HepG2 (cell line): ENCODE results near the gene C1S. TPM values are rescaled to one million over a fixed set of nuclear protein-coding genes. Genes with fewer than 3 reads are reported as not detected.

Source experiments
- ATAC-seq: fragments of 200-7000 bp; cut with Tn5 transposase; 3 replicates; pipeline ENCODE4 v1.9.1; 2020; ENCODE audit warnings: mild to moderate bottlenecking, moderate library complexity
- BruUV-seq: library from RNA; stranded (reverse); fragments of 400-500 nt; replicated peaks from 2 replicates; lab custom pipeline; 2021; lab: Mats Ljungman, UMichigan
- CTCF ChIA-PET: fragments of 300-600 bp; formaldehyde crosslinking; extraction: SDS; loops from one replicate; lab custom pipeline; 2021; ENCODE audit warnings: low total read pairs, inconsistent platforms, low intra/inter-chr PET ratio; lab: Yijun Ruan, JAX
- POLR2A ChIA-PET: fragments of 350-600 bp; sonication (Branson Sonifier 250); formaldehyde crosslinking; loops from one replicate; lab custom pipeline; 2020; ENCODE audit warnings: antibody characterized with exemption, inconsistent platforms; lab: Yijun Ruan, JAX
- DNase-seq: peaks from one replicate; pipeline ENCODE4 v3.0.0-alpha.2; 2015; ENCODE audit warnings: low spot score
- FAIRE-seq: peaks from 3 replicates; lab custom pipeline; 2011; peaks lifted over from hg19 to GRCh38; lab: Jason Lieb, UNC
- H2AFZ ChIP-seq: one replicate; pipeline ENCODE4 v1.6.1; 2011; ENCODE audit warnings: low read length, inconsistent platforms
- H3K27ac ChIP-seq: fragments of 300-600 bp; 3 replicates; pipeline ENCODE4 v1.8.0; 2011; ENCODE audit warnings: mixed run types, mild to moderate bottlenecking, mixed read lengths, low read length, inconsistent platforms; ENCODE audit not compliant: insufficient read depth; ENCODE audit errors: extremely low read length
- H3K27me3 ChIP-seq, 2 experiments: fragments of 200-600 bp in 1 of 2; 2 replicates in 1 of 2; 3 replicates in 1 of 2; pipeline versions ENCODE4 v1.6.0 to v1.8.0; 2011; ENCODE audit warnings: low read length in 2 of 2, mild to moderate bottlenecking in 2 of 2, moderate library complexity in 2 of 2, inconsistent platforms in 1 of 2; ENCODE audit not compliant: insufficient read depth in 2 of 2, control insufficient read depth in 1 of 2
- H3K36me3 ChIP-seq, 2 experiments: fragments of 200-600 bp in 1 of 2; replicated peaks in 1 of 2; 2 replicates in 1 of 2; 3 replicates in 1 of 2; pipeline versions ENCODE4 v1.5.1 to v1.8.0; 2011; ENCODE audit warnings: low read length in 2 of 2, inconsistent platforms in 1 of 2; ENCODE audit not compliant: insufficient read depth in 2 of 2, control insufficient read depth in 1 of 2
- H3K4me1 ChIP-seq: 2 replicates; pipeline ENCODE4 v1.5.1; 2012; ENCODE audit warnings: low read length, inconsistent platforms; ENCODE audit not compliant: insufficient read depth
- H3K4me2 ChIP-seq: 2 replicates; pipeline ENCODE4 v1.6.0; 2011; ENCODE audit warnings: low read depth, low read length, inconsistent platforms
- H3K4me3 ChIP-seq, 3 experiments: fragments of 200-600 bp in 1 of 3; sonication (generic), shearing (Covaris generic) in 1 of 3; replicated peaks in 1 of 3; 2 replicates each; pipeline ENCODE4 v1.5.1; 2011 to 2016; ENCODE audit warnings: low read length in 3 of 3, inconsistent platforms in 2 of 3, low read depth in 2 of 3, mild to moderate bottlenecking in 2 of 3, control low read depth in 1 of 3, mixed read lengths in 1 of 3; ENCODE audit not compliant: insufficient read depth in 1 of 3
- H3K79me2 ChIP-seq: one replicate; pipeline ENCODE4 v1.6.1; 2011; ENCODE audit warnings: low read length, inconsistent platforms; ENCODE audit not compliant: insufficient read depth
- H3K9ac ChIP-seq: 2 replicates; pipeline ENCODE4 v1.6.0; 2011; ENCODE audit warnings: mild to moderate bottlenecking, low read depth, low read length, inconsistent platforms; ENCODE audit not compliant: insufficient read depth
- H3K9me3 ChIP-seq: 2 replicates; pipeline ENCODE4 v1.5.1; 2012; ENCODE audit warnings: mild to moderate bottlenecking, low read length
- H4K20me1 ChIP-seq: 2 replicates; pipeline ENCODE4 v1.6.0; 2011; ENCODE audit warnings: inconsistent platforms, mild to moderate bottlenecking, low read length, moderate library complexity; ENCODE audit not compliant: insufficient read depth
- EEA1 ChIP-seq: sonication (generic); formaldehyde crosslinking; IDR thresholded peaks from 2 replicates; pipeline ENCODE4 v1.5.1; 2020; ENCODE audit warnings: mild to moderate bottlenecking, missing genetic modification reagents, borderline replicate concordance
- HNF4G ChIP-seq, 2 experiments: sonication (generic) in 1 of 2; formaldehyde crosslinking in 1 of 2; IDR thresholded peaks; 2 replicates each; pipeline versions ENCODE4 v1.4.0 to v1.6.1; 2011 to 2020; ENCODE audit warnings: borderline replicate concordance in 2 of 2, low read depth in 2 of 2, mild to moderate bottlenecking in 2 of 2, low read length in 1 of 2, missing genetic modification reagents in 1 of 2, moderate library complexity in 1 of 2
- ISX ChIP-seq: sonication (generic); formaldehyde crosslinking; conservative IDR thresholded peaks from 2 replicates; pipeline ENCODE4 v1.5.0; 2020; ENCODE audit warnings: missing genetic modification reagents
- ZKSCAN8 ChIP-seq: IDR thresholded peaks from 2 replicates; pipeline ENCODE4 v1.6.1; 2016; ENCODE audit warnings: borderline replicate concordance, missing genetic modification reagents, missing compliant biosample characterization
- ZNF253 ChIP-seq: sonication (generic); formaldehyde crosslinking; IDR thresholded peaks from 2 replicates; pipeline ENCODE4 v1.8.0; 2022; ENCODE audit warnings: mild to moderate bottlenecking, missing genetic modification reagents, borderline replicate concordance
- ZNF335 ChIP-seq: sonication (generic); formaldehyde crosslinking; IDR thresholded peaks from 2 replicates; pipeline ENCODE4 v1.4.0; 2020; ENCODE audit warnings: missing genetic modification reagents
- ZNF660 ChIP-seq: sonication (generic); formaldehyde crosslinking; IDR thresholded peaks from 2 replicates; pipeline ENCODE4 v1.5.1; 2020; ENCODE audit warnings: mild to moderate bottlenecking, low read depth, missing genetic modification reagents, borderline replicate concordance
- ZSCAN12 ChIP-seq: sonication (generic); formaldehyde crosslinking; IDR thresholded peaks from 2 replicates; pipeline ENCODE4 v1.9.0; 2021; ENCODE audit warnings: mild to moderate bottlenecking, missing genetic modification reagents
- WGBS: methylation state at CpG from one replicate; pipeline ENCODE4 v1.1.6; 2017; ENCODE audit warnings: low lambda C conversion rate; 5-methylcytosine and 5-hydroxymethylcytosine counted together
- in situ Hi-C: cut with HindIII; loops from 2 replicates; pipeline ENCODE4 v1.10.0; 2017; ENCODE audit warnings: low pct_unique_long_range_greater_than_20kb; ENCODE audit not compliant: extremely low pct_ligation_motif_present
- intact Hi-C: fragments of 100-400 bp; cut with micrococcal nuclease; formaldehyde crosslinking; loops from one replicate; pipeline ENCODE4 v1.10.0; 2022; ENCODE audit not compliant: unreplicated experiment
- polyA plus RNA-seq, 8 experiments: library from polyadenylated mRNA; depleted of rRNA in 3 of 8; stranded (reverse) in 7 of 8; unstranded in 1 of 8; fragments of >200 nt; fragmentation: Illumina TruSeq in 4 of 8; extraction: Trizol in 4 of 8; gene quantifications; 2 replicates each; pipeline versions ENCODE4 v1.2.1 to v1.2.3, GENCODE V29; 2011 to 2016; ENCODE audit warnings: low read depth in 4 of 8, missing spikeins in 1 of 8, mixed read lengths in 1 of 8; ENCODE audit not compliant: insufficient read depth in 1 of 8
- total RNA-seq, 5 experiments: library from RNA; depleted of rRNA; stranded (reverse); fragments of >200 nt; fragmentation: Illumina TruSeq; extraction: Trizol; gene quantifications; 2 replicates each; pipeline ENCODE4 v1.2.3, GENCODE V29; 2016; ENCODE audit warnings: low read depth in 1 of 5
- TF ChIP-seq, protein P1 (sequence below): sonication (generic); formaldehyde crosslinking; IDR thresholded peaks from 2 replicates; pipeline ENCODE4 v1.5.1; 2020; ENCODE audit warnings: missing genetic modification reagents, mild to moderate bottlenecking, borderline replicate concordance
- TF ChIP-seq, protein P2 (sequence below), 2 experiments: sonication (generic) in 1 of 2; formaldehyde crosslinking in 1 of 2; IDR thresholded peaks; 2 replicates each; pipeline versions ENCODE4 v1.4.0 to v1.6.1; 2018 to 2020; ENCODE audit warnings: missing genetic modification reagents in 2 of 2, borderline replicate concordance in 1 of 2, low read depth in 1 of 2, mild to moderate bottlenecking in 1 of 2, missing biosample characterization in 1 of 2
- TF ChIP-seq, protein P3 (sequence below): sonication (generic); formaldehyde crosslinking; IDR thresholded peaks from 2 replicates; pipeline ENCODE4 v1.4.0; 2020; ENCODE audit warnings: missing genetic modification reagents, borderline replicate concordance

Gene C1S
- total and polyA plus RNA-seq, 2 of the 13 experiments (the other 11 are each of a cell fraction or from before 2014, with no cell fraction given), result 14.5 to 18.2 TPM

DNA sequence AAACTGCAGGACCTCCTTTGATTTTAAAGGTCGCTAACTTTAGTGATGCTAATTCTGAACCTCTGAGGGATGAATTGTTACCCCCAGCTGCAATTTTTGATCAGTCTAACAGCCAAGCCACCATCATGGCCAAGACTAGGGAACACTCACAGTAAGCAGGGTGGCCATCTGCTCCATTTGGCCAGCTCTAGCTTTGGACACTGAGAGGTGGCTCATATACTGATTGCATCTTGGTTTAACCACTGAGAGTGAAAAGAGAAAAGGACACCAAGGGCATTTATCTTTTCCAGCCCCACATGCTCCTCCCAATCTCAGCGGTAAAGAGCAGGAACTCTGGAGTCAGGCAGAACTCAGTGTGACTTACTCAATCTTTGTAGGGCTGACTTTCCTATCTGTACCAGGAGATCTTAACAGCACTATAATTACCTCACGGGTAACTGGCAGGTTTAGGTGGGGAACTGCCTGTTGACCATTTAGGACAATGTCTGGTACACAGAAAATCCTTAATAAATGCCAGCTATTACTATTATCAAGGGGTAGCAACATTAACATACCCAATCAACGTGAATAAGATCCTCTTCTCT lies 48.4 kb upstream of the C1S start:
- Histone ChIP-seq H2AFZ (no peak overlapping the region), H3K27me3 (no peaks in the 10 kb centered on the region), H3K79me2 (peaks cover 29% of the 10 kb centered on the region), H3K27ac (no peak overlapping the region), H4K20me1 (no peaks in the 10 kb centered on the region; the same call in 1 of the 2 replicates), H3K4me2 (no peak overlapping the region), H3K9ac (no peak overlapping the region), H3K9me3 (no peaks in the 10 kb centered on the region), H3K4me3 (no peak overlapping the region), H3K36me3 (peaks cover 2 to 9% of the 10 kb centered on the region in 2 experiments; a peak in 4 of 5 replicates), H3K4me1 (peaks cover 29% of the 10 kb centered on the region)
- no TSS peak for BruUV-seq
- intact Hi-C loops, result no loop called here
- in situ Hi-C loops, result no loop called here
- DNase-seq (no peak), FAIRE-seq (no peak), ATAC-seq (no peak)
- ChIA-PET CTCF (no interaction called here), POLR2A (no interaction called here)
- TF ChIP-seq ZKSCAN8 (no peak), ZNF335 (CRISPR knock-in tag) (no peak), ZNF253 (CRISPR knock-in tag) (no peak), HNF4G (IDR thresholded peaks at IDR 0.05; ENCODE audit: borderline replicate concordance, low read depth, low read length) (no peak), HNF4G (CRISPR knock-in tag; IDR thresholded peaks at IDR 0.05; ENCODE audit: borderline replicate concordance, low read depth) (no peak), EEA1 (CRISPR knock-in tag) (no peak), ZSCAN12 (CRISPR knock-in tag) (no peak), ISX (no peak), ZNF660 (CRISPR knock-in tag) (no peak)
- TF ChIP-seq, protein P1, sequence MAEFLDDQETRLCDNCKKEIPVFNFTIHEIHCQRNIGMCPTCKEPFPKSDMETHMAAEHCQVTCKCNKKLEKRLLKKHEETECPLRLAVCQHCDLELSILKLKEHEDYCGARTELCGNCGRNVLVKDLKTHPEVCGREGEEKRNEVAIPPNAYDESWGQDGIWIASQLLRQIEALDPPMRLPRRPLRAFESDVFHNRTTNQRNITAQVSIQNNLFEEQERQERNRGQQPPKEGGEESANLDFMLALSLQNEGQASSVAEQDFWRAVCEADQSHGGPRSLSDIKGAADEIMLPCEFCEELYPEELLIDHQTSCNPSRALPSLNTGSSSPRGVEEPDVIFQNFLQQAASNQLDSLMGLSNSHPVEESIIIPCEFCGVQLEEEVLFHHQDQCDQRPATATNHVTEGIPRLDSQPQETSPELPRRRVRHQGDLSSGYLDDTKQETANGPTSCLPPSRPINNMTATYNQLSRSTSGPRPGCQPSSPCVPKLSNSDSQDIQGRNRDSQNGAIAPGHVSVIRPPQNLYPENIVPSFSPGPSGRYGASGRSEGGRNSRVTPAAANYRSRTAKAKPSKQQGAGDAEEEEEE (CRISPR knock-in tag), result no peak
- TF ChIP-seq, protein P2, sequence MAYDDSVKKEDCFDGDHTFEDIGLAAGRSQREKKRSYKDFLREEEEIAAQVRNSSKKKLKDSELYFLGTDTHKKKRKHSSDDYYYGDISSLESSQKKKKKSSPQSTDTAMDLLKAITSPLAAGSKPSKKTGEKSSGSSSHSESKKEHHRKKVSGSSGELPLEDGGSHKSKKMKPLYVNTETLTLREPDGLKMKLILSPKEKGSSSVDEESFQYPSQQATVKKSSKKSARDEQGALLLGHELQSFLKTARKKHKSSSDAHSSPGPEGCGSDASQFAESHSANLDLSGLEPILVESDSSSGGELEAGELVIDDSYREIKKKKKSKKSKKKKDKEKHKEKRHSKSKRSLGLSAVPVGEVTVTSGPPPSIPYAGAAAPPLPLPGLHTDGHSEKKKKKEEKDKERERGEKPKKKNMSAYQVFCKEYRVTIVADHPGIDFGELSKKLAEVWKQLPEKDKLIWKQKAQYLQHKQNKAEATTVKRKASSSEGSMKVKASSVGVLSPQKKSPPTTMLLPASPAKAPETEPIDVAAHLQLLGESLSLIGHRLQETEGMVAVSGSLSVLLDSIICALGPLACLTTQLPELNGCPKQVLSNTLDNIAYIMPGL (CRISPR knock-in tag; IDR thresholded peaks at IDR 0.05; ENCODE audit: borderline replicate concordance in 1 of 2, low read depth in 1 of 2), result no peak
- TF ChIP-seq, protein P3, sequence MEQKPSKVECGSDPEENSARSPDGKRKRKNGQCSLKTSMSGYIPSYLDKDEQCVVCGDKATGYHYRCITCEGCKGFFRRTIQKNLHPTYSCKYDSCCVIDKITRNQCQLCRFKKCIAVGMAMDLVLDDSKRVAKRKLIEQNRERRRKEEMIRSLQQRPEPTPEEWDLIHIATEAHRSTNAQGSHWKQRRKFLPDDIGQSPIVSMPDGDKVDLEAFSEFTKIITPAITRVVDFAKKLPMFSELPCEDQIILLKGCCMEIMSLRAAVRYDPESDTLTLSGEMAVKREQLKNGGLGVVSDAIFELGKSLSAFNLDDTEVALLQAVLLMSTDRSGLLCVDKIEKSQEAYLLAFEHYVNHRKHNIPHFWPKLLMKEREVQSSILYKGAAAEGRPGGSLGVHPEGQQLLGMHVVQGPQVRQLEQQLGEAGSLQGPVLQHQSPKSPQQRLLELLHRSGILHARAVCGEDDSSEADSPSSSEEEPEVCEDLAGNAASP (CRISPR knock-in tag), result no peak
- 91% methylated on average over 4 of the region's 4 CpGs for WGBS
